GM21723 (cell line): ENCODE data around the gene CEP126.
"Not testable (repeated sequence)": the region's sequence is repeated elsewhere in the genome, so short reads cannot be mapped to it uniquely, and the experiment has no call there.

Experiments
- ATAC-seq: cut with Tn5 transposase; IDR thresholded peaks from one replicate; pipeline ENCODE4 v1.9.1; 2021; ENCODE audit warnings: mild to moderate bottlenecking, moderate library complexity; ENCODE audit not compliant: unreplicated experiment

The CEP126 gene

GRCh38 chr11:101923554-101923953 lies 8.7 kb downstream of the CEP126 start:
- ATAC-seq, result no peak

- ATAC-seq, result no peak
Observed at GRCh38 chr11:101929294-101929915, 14.6 kb downstream of the CEP126 start.

GRCh38 chr11:101931692-101932091 lies 16.9 kb downstream of the CEP126 start:
- ATAC-seq, result no peak

- ATAC-seq, result no peak
Observed at GRCh38 chr11:101940901-101941520, 26.2 kb downstream of the CEP126 start.

GRCh38 chr11:101944923-101945322 lies 30.1 kb downstream of the CEP126 start:
- no peak for ATAC-seq

GRCh38 chr11:101945448-101945847 lies 30.6 kb downstream of the CEP126 start:
- ATAC-seq, result no peak

- ATAC-seq, result no peak
Observed at GRCh38 chr11:101949680-101950220, 34.9 kb downstream of the CEP126 start.

GRCh38 chr11:101955278-101955677 lies 40.5 kb downstream of the CEP126 start:
- no peak for ATAC-seq

GRCh38 chr11:101955701-101956100 lies 40.9 kb downstream of the CEP126 start:
- no peak for ATAC-seq

GRCh38 chr11:101960231-101960630 lies 45.4 kb downstream of the CEP126 start:
- ATAC-seq, result no peak

- ATAC-seq, result not testable (repeated sequence)
Observed at GRCh38 chr11:101964200-101964599, 49.4 kb downstream of the CEP126 start.

GRCh38 chr11:101974255-101974654 lies 59.4 kb downstream of the CEP126 start:
- ATAC-seq, result no peak

GRCh38 chr11:101974771-101975170 lies 60.0 kb downstream of the CEP126 start:
- ATAC-seq, result no peak

- no peak for ATAC-seq
Observed at GRCh38 chr11:101975734-101976133, 60.9 kb downstream of the CEP126 start.

GRCh38 chr11:101987370-101987769 lies 72.6 kb downstream of the CEP126 start:
- ATAC-seq, result no peak

- no peak for ATAC-seq
Observed at GRCh38 chr11:101993172-101993571, 78.4 kb downstream of the CEP126 start.

- ATAC-seq, result not testable (repeated sequence)
Observed at GRCh38 chr11:101994052-101994469, 79.3 kb downstream of the CEP126 start.

- no peak for ATAC-seq
Observed at GRCh38 chr11:101996111-101996510, 81.3 kb downstream of the CEP126 start.

GRCh38 chr11:102001657-102002338 lies 87.0 kb downstream of the CEP126 start:
- ATAC-seq, result no peak

- ATAC-seq, result no peak
Observed at GRCh38 chr11:102004220-102004619, 89.4 kb downstream of the CEP126 start.

- ATAC-seq, result no peak
Observed at GRCh38 chr11:102005306-102005705, 90.5 kb downstream of the CEP126 start.
